Ovary (tissue), 3 donors: ENCODE results near the gene EML6.

ENCODE experiments used
- CTCF ChIP-seq, 3 donors: fragments of 450-650 bp in 2 of 3; fragments of 200-600 bp in 1 of 3; IDR thresholded peaks; one replicate each; pipeline versions ENCODE4 v1.5.1 to v1.8.0; 2016 to 2022; ENCODE audit warnings: antibody characterized with exemption in 3 of 3, mild to moderate bottlenecking in 1 of 3
- EP300 ChIP-seq: sonication (generic); formaldehyde crosslinking; IDR thresholded peaks from one replicate; pipeline ENCODE4 v1.6.1; 2017; ENCODE audit warnings: antibody characterized with exemption
- donor health status: DM: no; HTN: no; CAD: no.

GRCh38 chr2:54677476-54678265, 45.8 kb upstream of the EML6 start:
- no peak for TF ChIP-seq CTCF (IDR thresholded peaks at IDR 0.05)
- no peak for TF ChIP-seq EP300
